OCI-LY7 (cell line): ENCODE data around the gene INPP4A. TPM values are rescaled to one million over a fixed set of nuclear protein-coding genes. Genes with fewer than 3 reads are reported as not detected.

ENCODE experiments used
- BruUV-seq: library from RNA; stranded (reverse); fragments of 400-500 nt; replicated peaks from 2 replicates; lab custom pipeline; 2021; lab: Mats Ljungman, UMichigan
- CTCF ChIA-PET: fragments of 300-600 bp; sonication (Branson Sonifier 250); formaldehyde crosslinking; loops from one replicate; lab custom pipeline; 2022; ENCODE audit warnings: antibody characterized with exemption; ENCODE audit not compliant: unreplicated experiment; lab: Charles Lee
- POLR2A ChIA-PET: fragments of 300-600 bp; sonication (Branson Sonifier 250); formaldehyde crosslinking; loops from one replicate; lab custom pipeline; 2022; ENCODE audit warnings: antibody characterized with exemption; lab: Charles Lee
- DNase-seq: peaks from one replicate; pipeline ENCODE4 v3.0.0-alpha.2; 2015; ENCODE audit warnings: low spot score
- H2AFZ ChIP-seq: fragments of 200-600 bp; sonication (generic), shearing (Covaris generic); 2 replicates; pipeline ENCODE4 v1.6.1; 2014; ENCODE audit warnings: mild to moderate bottlenecking, antibody characterized with exemption, low read length, moderate library complexity
- H3K27ac ChIP-seq: fragments of 200-600 bp; sonication (generic); 2 replicates; pipeline ENCODE4 v1.5.1; 2014; ENCODE audit warnings: mixed run types, low read depth, mild to moderate bottlenecking, moderate library complexity, low read length, inconsistent platforms; ENCODE audit not compliant: poor library complexity, severe bottlenecking
- H3K36me3 ChIP-seq: fragments of 200-600 bp; sonication (generic); 2 replicates; pipeline ENCODE4 v1.6.1; 2014; ENCODE audit warnings: mild to moderate bottlenecking, antibody characterized with exemption, low read length, moderate library complexity, mixed read lengths; ENCODE audit not compliant: insufficient read depth
- H3K4me1 ChIP-seq: fragments of 200-600 bp; sonication (generic); 2 replicates; pipeline ENCODE4 v1.5.1; 2014; ENCODE audit warnings: mild to moderate bottlenecking, low read length; ENCODE audit not compliant: insufficient read depth, poor library complexity, severe bottlenecking
- H3K4me2 ChIP-seq: fragments of 200-600 bp; sonication (generic); 2 replicates; pipeline ENCODE4 v1.6.1; 2014; ENCODE audit warnings: mild to moderate bottlenecking, low read length
- H3K4me3 ChIP-seq: fragments of 200-600 bp; sonication (generic); 2 replicates; pipeline ENCODE4 v1.5.1; 2014; ENCODE audit warnings: mild to moderate bottlenecking, low read depth, low read length; ENCODE audit not compliant: poor library complexity, severe bottlenecking
- H3K79me2 ChIP-seq: fragments of 200-600 bp; sonication (generic); 2 replicates; pipeline ENCODE4 v1.6.1; 2016; ENCODE audit warnings: low read depth, mild to moderate bottlenecking, low read length, moderate library complexity, mixed read lengths; ENCODE audit not compliant: insufficient read depth
- H3K9me2 ChIP-seq: fragments of 200-600 bp; sonication (generic); 2 replicates; pipeline ENCODE4 v1.6.1; 2016; ENCODE audit warnings: mild to moderate bottlenecking, low read length, mixed read lengths; ENCODE audit not compliant: insufficient read depth
- H3K9me3 ChIP-seq: fragments of 200-600 bp; sonication (generic); 2 replicates; pipeline ENCODE4 v1.6.1; 2014; ENCODE audit warnings: mild to moderate bottlenecking, mixed run types, low read length, mixed read lengths
- H4K20me1 ChIP-seq: fragments of 200-600 bp; sonication (generic); 2 replicates; pipeline ENCODE4 v1.6.1; 2014; ENCODE audit warnings: mild to moderate bottlenecking, antibody characterized with exemption, low read length, moderate library complexity, mixed read lengths; ENCODE audit not compliant: insufficient read depth
- EZH2phosphoT487 ChIP-seq: fragments of 200-600 bp; sonication (generic); IDR thresholded peaks from 2 replicates; pipeline ENCODE4 v1.6.1; 2018; ENCODE audit warnings: low read depth, borderline replicate concordance, mild to moderate bottlenecking, mixed run types, antibody characterized with exemption, low read length, moderate library complexity, mixed read lengths
- intact Hi-C: fragments of 100-400 bp; cut with micrococcal nuclease; formaldehyde crosslinking; loops from one replicate; pipeline ENCODE4 v1.10.0; 2022; ENCODE audit not compliant: unreplicated experiment
- total RNA-seq, 2 experiments: library from RNA; depleted of rRNA in 1 of 2; stranded (reverse); fragments of >200 nt in 1 of 2; shearing (Covaris generic) in 1 of 2; gene quantifications; 2 replicates each; pipeline ENCODE4 v1.2.3, GENCODE V29; 2014 to 2022
- TF ChIP-seq, protein P1 (sequence below): fragments of 200-600 bp; sonication (generic); conservative IDR thresholded peaks from 2 replicates; pipeline ENCODE4 v1.5.1; 2014; ENCODE audit warnings: mild to moderate bottlenecking, antibody characterized with exemption, low read length, moderate library complexity, mixed read lengths

INPP4A gene
- total RNA-seq, 2 experiments from 2014 or later: 28.5 to 28.6 TPM

DNA sequence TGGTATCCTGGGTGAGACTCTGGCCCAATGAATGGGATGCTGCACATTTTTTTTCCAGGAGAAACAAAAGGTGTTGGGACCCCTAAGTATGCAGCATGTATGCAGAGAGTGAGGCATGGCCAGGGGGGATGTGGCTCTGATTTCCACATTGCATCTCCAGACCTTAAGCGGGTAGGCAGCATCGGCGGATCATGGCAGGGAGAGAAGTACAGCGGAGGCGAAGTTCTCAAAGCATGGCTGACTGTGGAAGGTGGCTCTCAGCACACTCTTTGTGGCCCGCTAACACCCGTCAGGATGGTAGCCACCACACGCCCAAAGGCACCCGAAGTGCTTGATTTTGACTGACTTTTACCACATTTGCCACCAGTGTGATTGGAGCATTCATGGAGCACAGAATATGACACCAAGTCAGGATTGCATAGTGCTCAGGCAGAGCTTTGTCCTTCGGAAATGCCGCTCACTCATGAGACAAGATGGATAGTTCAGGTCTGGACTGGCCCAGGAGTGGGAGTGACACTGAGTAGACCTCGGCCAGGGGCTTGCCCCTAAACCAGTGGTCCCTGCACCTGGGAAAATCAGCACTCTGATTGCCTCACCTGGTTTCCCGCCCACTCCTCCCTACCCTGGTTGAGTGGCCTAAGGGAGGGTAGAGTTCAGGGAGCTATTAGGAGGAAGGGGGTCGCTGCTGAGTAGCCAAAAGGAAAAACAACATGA, 14.2 kb downstream of the INPP4A start:
- BruUV-seq: no TSS peak
- DNase-seq: no peak
- H2AFZ ChIP-seq: no peak overlapping the region
- H3K27ac ChIP-seq: no peak overlapping the region
- H4K20me1 ChIP-seq: no peaks in the 10 kb centered on the region
- TF ChIP-seq, protein P1, sequence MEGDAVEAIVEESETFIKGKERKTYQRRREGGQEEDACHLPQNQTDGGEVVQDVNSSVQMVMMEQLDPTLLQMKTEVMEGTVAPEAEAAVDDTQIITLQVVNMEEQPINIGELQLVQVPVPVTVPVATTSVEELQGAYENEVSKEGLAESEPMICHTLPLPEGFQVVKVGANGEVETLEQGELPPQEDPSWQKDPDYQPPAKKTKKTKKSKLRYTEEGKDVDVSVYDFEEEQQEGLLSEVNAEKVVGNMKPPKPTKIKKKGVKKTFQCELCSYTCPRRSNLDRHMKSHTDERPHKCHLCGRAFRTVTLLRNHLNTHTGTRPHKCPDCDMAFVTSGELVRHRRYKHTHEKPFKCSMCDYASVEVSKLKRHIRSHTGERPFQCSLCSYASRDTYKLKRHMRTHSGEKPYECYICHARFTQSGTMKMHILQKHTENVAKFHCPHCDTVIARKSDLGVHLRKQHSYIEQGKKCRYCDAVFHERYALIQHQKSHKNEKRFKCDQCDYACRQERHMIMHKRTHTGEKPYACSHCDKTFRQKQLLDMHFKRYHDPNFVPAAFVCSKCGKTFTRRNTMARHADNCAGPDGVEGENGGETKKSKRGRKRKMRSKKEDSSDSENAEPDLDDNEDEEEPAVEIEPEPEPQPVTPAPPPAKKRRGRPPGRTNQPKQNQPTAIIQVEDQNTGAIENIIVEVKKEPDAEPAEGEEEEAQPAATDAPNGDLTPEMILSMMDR: no peak
- no peak for TF ChIP-seq EZH2phosphoT487
- CTCF ChIA-PET: no interaction called here
- peaks cover 53% of the 10 kb centered on the region for H3K4me1 ChIP-seq
- intact Hi-C loops: no loop called here
- H3K79me2 ChIP-seq: peaks cover 5% of the 10 kb centered on the region; the same call in 1 of the 2 replicates
- POLR2A ChIA-PET: interaction anchor here (1.6 kb wide), 1 partner anchor 29 kb away, joined by 5 read pairs; no protein-coding TSS in a partner anchor
- no peak overlapping the region for H3K4me2 ChIP-seq
- no peak overlapping the region for H3K4me3 ChIP-seq
- no peaks in the 10 kb centered on the region for H3K9me2 ChIP-seq
- no peaks in the 10 kb centered on the region; the same call in 1 of the 2 replicates for H3K36me3 ChIP-seq
- no peaks in the 10 kb centered on the region for H3K9me3 ChIP-seq

- Histone ChIP-seq H3K4me1 (peaks cover 54% of the 10 kb centered on the region), H4K20me1 (no peaks in the 10 kb centered on the region), H3K27ac (no peak overlapping the region), H3K36me3 (no peaks in the 10 kb centered on the region; the same call in 1 of the 2 replicates), H3K9me2 (no peaks in the 10 kb centered on the region), H3K9me3 (no peaks in the 10 kb centered on the region), H3K4me2 (peak overlapping the region; percentile 69), H3K79me2 (peaks cover 5% of the 10 kb centered on the region; the same call in 1 of the 2 replicates), H3K4me3 (no peak overlapping the region), H2AFZ (no peak overlapping the region)
- intact Hi-C loops: loop anchor here (1.0 kb wide), 2 partner anchors 27 to 95 kb away; no protein-coding TSS in a partner anchor
- ChIA-PET POLR2A (interaction anchor here (1.6 kb wide), 1 partner anchor 28 kb away, joined by 5 read pairs; no protein-coding TSS in a partner anchor), CTCF (no interaction called here)
- BruUV-seq: no TSS peak
- DNase-seq: no peak
- TF ChIP-seq EZH2phosphoT487: no peak
- TF ChIP-seq, protein P1: no peak
Observed at GRCh38 chr2:98459496-98460175, 15.0 kb downstream of the INPP4A start.
